ENCODE measurements around the gene ZNRF1.

The ZNRF1 gene

GRCh38 chr16:75074920-75075687, 76.3 kb downstream of the ZNRF1 start:
- Histone ChIP-seq H3K23ac (ENCODE audit: low read length) (no peak overlapping the region), H3K36me3 (ENCODE audit: control insufficient read depth in 1 of 2, insufficient read depth in 2 of 2, low read length in 2 of 2) (no peaks in the 10 kb centered on the region), H4K8ac (ENCODE audit: low read depth, low read length) (no peak overlapping the region), H3K14ac (ENCODE audit: low read length) (no peak overlapping the region), H2BK5ac (ENCODE audit: low read depth, low read length, poor library complexity) (no peak overlapping the region), H2BK120ac (ENCODE audit: insufficient read depth, low read length, poor library complexity) (no peak overlapping the region), H3K27me3 (ENCODE audit: insufficient read depth, low read length) (no peaks in the 10 kb centered on the region), H3K27ac (ENCODE audit: low read depth, low read length) (no peak overlapping the region), H3K18ac (ENCODE audit: low read length) (no peak overlapping the region), H2AFZ (ENCODE audit: insufficient read depth, low read length, poor library complexity) (no peak overlapping the region), H2AK5ac (ENCODE audit: low read length) (no peak overlapping the region), H3K4me2 (ENCODE audit: low read length) (no peak overlapping the region), H3K4ac (ENCODE audit: low read depth, low read length) (peak overlapping the region; percentile 35), H4K12ac (ENCODE audit: low read depth, low read length) (no peak overlapping the region), H3K79me1 (ENCODE audit: low read length) (no peaks in the 10 kb centered on the region), H2BK12ac (ENCODE audit: low read length) (no peak overlapping the region), H3K4me1 (ENCODE audit: control insufficient read depth in 1 of 2, insufficient read depth in 2 of 2, low read length in 2 of 2) (peaks cover 5 to 17% of the 10 kb centered on the region in 2 experiments), H3K79me2 (ENCODE audit: control insufficient read depth, insufficient read depth, low read length, poor library complexity) (peaks cover 2% of the 10 kb centered on the region), H3K9me3 (ENCODE audit: insufficient read depth, low read depth, low read length) (no peaks in the 10 kb centered on the region), H4K91ac (ENCODE audit: low read depth, low read length) (no peak overlapping the region), H3K9ac (ENCODE audit: low read length) (peak overlapping the region; percentile 48), H3K4me3 (ENCODE audit: low read depth, low read length) (no peak overlapping the region)
- no peak for DNase-seq
- WGBS (ENCODE audit: extremely low coverage, insufficient coverage, insufficient read length): no CpG with 5 or more reads among the region's 12 CpGs

DNA sequence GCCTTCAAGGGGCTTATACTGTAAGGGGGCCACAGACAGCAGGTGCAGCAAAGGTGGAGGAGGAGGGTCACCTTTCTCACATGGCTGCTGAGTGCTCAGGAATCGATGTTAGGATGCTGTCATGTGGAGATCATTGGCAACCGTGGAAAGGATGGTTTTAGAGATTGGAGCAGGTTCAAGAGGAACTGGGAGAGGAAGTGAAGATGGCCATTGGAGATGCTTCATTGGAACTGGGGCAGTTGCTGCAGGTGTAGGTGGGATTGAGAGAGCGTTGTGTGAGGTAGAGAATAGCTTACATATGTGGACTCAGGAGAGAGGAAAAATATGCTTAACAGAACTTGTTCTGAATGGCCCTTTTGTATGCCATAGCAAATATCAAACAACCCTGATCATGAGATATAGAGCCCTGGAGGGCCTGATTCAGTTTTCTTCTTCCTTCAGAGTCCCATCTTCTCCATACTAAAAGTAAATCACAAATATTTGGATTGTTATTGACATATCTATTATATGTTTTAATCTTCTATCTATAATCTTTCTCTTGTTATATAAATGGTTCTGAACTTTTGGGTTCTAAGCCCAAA, 77.0 kb downstream of the ZNRF1 start:
- Histone ChIP-seq H2AFZ (ENCODE audit: insufficient read depth, low read length, poor library complexity) (no peak overlapping the region), H3K18ac (ENCODE audit: low read length) (no peak overlapping the region), H2BK5ac (ENCODE audit: low read depth, low read length, poor library complexity) (no peak overlapping the region), H3K9me3 (ENCODE audit: insufficient read depth, low read depth, low read length) (no peaks in the 10 kb centered on the region), H3K9ac (ENCODE audit: low read length) (no peak overlapping the region), H4K91ac (ENCODE audit: low read depth, low read length) (no peak overlapping the region), H2AK5ac (ENCODE audit: low read length) (no peak overlapping the region), H3K4me3 (ENCODE audit: low read depth, low read length) (no peak overlapping the region), H3K4me2 (ENCODE audit: low read length) (no peak overlapping the region), H3K23ac (ENCODE audit: low read length) (no peak overlapping the region), H3K79me1 (ENCODE audit: low read length) (no peaks in the 10 kb centered on the region), H3K4ac (ENCODE audit: low read depth, low read length) (no peak overlapping the region), H2BK12ac (ENCODE audit: low read length) (no peak overlapping the region), H3K14ac (ENCODE audit: low read length) (no peak overlapping the region), H3K4me1 (ENCODE audit: control insufficient read depth in 1 of 2, insufficient read depth in 2 of 2, low read length in 2 of 2) (peaks cover 3 to 12% of the 10 kb centered on the region in 2 experiments), H3K27me3 (ENCODE audit: insufficient read depth, low read length) (no peaks in the 10 kb centered on the region), H4K12ac (ENCODE audit: low read depth, low read length) (no peak overlapping the region), H3K36me3 (ENCODE audit: control insufficient read depth in 1 of 2, insufficient read depth in 2 of 2, low read length in 2 of 2) (no peaks in the 10 kb centered on the region), H2BK120ac (ENCODE audit: insufficient read depth, low read length, poor library complexity) (no peak overlapping the region), H4K8ac (ENCODE audit: low read depth, low read length) (no peak overlapping the region), H3K27ac (ENCODE audit: low read depth, low read length) (no peak overlapping the region), H3K79me2 (ENCODE audit: control insufficient read depth, insufficient read depth, low read length, poor library complexity) (peaks cover 2% of the 10 kb centered on the region)
- WGBS (ENCODE audit: extremely low coverage, insufficient coverage, insufficient read length): no CpG with 5 or more reads among the region's 3 CpGs
- no peak for DNase-seq

DNA sequence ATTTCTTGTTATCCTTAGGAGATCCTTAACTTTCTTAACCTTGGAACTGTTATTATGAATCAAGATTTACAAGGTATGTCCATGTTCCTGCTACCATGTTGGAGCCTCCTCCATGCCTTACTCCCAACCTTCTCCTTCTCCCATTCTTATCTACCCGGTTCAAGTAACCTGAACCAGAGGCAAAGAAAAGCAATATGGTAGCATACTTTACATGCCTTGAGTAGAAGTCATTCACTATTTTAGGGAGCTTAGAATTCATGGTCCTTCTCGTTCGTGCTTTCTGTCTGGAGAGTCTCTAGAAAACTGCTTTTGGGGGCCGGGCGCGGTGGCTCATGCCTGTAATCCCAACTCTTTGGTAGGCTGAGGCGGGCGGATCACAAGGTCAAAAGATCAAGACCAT, 80.1 kb downstream of the ZNRF1 start:
- Histone ChIP-seq H4K8ac (ENCODE audit: low read depth, low read length) (no peak overlapping the region), H2AFZ (ENCODE audit: insufficient read depth, low read length, poor library complexity) (no peak overlapping the region), H3K4me3 (ENCODE audit: low read depth, low read length) (no peak overlapping the region), H3K27ac (ENCODE audit: low read depth, low read length) (no peak overlapping the region), H2AK5ac (ENCODE audit: low read length) (no peak overlapping the region), H3K27me3 (ENCODE audit: insufficient read depth, low read length) (no peaks in the 10 kb centered on the region), H3K4me1 (ENCODE audit: control insufficient read depth in 1 of 2, insufficient read depth in 2 of 2, low read length in 2 of 2) (peaks cover 0 to 8% of the 10 kb centered on the region in 2 experiments), H3K9me3 (ENCODE audit: insufficient read depth, low read depth, low read length) (peaks cover 2% of the 10 kb centered on the region), H3K14ac (ENCODE audit: low read length) (no peak overlapping the region), H3K79me1 (ENCODE audit: low read length) (no peaks in the 10 kb centered on the region), H3K4ac (ENCODE audit: low read depth, low read length) (no peak overlapping the region), H3K9ac (ENCODE audit: low read length) (no peak overlapping the region), H2BK5ac (ENCODE audit: low read depth, low read length, poor library complexity) (no peak overlapping the region), H3K18ac (ENCODE audit: low read length) (no peak overlapping the region), H3K36me3 (ENCODE audit: control insufficient read depth in 1 of 2, insufficient read depth in 2 of 2, low read length in 2 of 2) (no peaks in the 10 kb centered on the region), H2BK120ac (ENCODE audit: insufficient read depth, low read length, poor library complexity) (no peak overlapping the region), H4K91ac (ENCODE audit: low read depth, low read length) (no peak overlapping the region), H3K79me2 (ENCODE audit: control insufficient read depth, insufficient read depth, low read length, poor library complexity) (peaks cover 2% of the 10 kb centered on the region), H3K4me2 (ENCODE audit: low read length) (no peak overlapping the region), H4K12ac (ENCODE audit: low read depth, low read length) (no peak overlapping the region), H3K23ac (ENCODE audit: low read length) (no peak overlapping the region), H2BK12ac (ENCODE audit: low read length) (no peak overlapping the region)
- no CpG with 5 or more reads among the region's 8 CpGs for whole genome bisulfite sequencing (ENCODE audit: extremely low coverage, insufficient coverage, insufficient read length)
- peak in 1 of 2 donors; percentile 82 for DNase-seq

DNA sequence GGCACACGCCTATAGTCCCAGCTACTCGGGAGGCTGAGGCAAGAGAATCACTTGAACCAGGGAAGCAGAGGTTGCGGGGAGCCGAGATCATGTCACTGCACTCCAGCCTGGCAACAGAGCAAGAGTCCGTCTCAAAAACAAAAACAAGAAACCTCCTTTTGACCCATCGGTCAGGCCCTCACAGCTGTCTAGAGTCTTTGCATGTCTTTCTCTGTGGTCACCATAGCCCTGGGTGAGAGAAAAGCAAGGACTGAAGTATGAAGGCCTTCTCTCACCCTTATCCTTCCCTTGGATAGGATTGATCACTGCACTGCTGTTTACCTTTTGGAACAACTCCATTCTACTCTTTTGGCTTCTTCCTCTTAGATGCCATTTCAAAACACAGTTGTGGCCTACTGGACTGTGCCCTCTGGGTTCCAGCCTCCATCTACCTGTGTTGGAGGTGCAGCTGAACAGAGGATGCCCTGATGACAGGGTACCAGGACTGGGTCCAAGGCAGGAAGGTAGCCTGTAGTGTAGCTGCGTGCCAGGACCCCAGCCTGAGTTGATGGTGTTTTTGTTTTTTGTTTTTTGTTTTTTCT, 80.6 kb downstream of the ZNRF1 start:
- H2BK120ac ChIP-seq (ENCODE audit: insufficient read depth, low read length, poor library complexity): no peak overlapping the region
- H3K14ac ChIP-seq (ENCODE audit: low read length): no peak overlapping the region
- no peak overlapping the region for H2BK5ac ChIP-seq (ENCODE audit: low read depth, low read length, poor library complexity)
- H4K8ac ChIP-seq (ENCODE audit: low read depth, low read length): no peak overlapping the region
- H3K27ac ChIP-seq (ENCODE audit: low read depth, low read length): no peak overlapping the region
- peaks cover 2% of the 10 kb centered on the region for H3K9me3 ChIP-seq (ENCODE audit: insufficient read depth, low read depth, low read length)
- peak; percentile 84 to 89 for DNase-seq
- H3K27me3 ChIP-seq (ENCODE audit: insufficient read depth, low read length): no peaks in the 10 kb centered on the region
- no peak overlapping the region for H4K12ac ChIP-seq (ENCODE audit: low read depth, low read length)
- H2AFZ ChIP-seq (ENCODE audit: insufficient read depth, low read length, poor library complexity): no peak overlapping the region
- H3K9ac ChIP-seq (ENCODE audit: low read length): no peak overlapping the region
- no peak overlapping the region for H3K4me3 ChIP-seq (ENCODE audit: low read depth, low read length)
- H3K36me3 ChIP-seq (ENCODE audit: control insufficient read depth in 1 of 2, insufficient read depth in 2 of 2, low read length in 2 of 2): peaks cover 0 to under 1% of the 10 kb centered on the region in 2 experiments
- WGBS (ENCODE audit: extremely low coverage, insufficient coverage, insufficient read length): no CpG with 5 or more reads among the region's 7 CpGs
- H3K4ac ChIP-seq (ENCODE audit: low read depth, low read length): no peak overlapping the region
- H2BK12ac ChIP-seq (ENCODE audit: low read length): no peak overlapping the region
- no peak overlapping the region for H3K4me2 ChIP-seq (ENCODE audit: low read length)
- no peak overlapping the region for H3K23ac ChIP-seq (ENCODE audit: low read length)
- no peak overlapping the region for H3K18ac ChIP-seq (ENCODE audit: low read length)
- H2AK5ac ChIP-seq (ENCODE audit: low read length): no peak overlapping the region
- no peaks in the 10 kb centered on the region for H3K79me1 ChIP-seq (ENCODE audit: low read length)
- peaks cover 2% of the 10 kb centered on the region for H3K79me2 ChIP-seq (ENCODE audit: control insufficient read depth, insufficient read depth, low read length, poor library complexity)
- peaks cover 0 to 5% of the 10 kb centered on the region in 2 experiments for H3K4me1 ChIP-seq (ENCODE audit: control insufficient read depth in 1 of 2, insufficient read depth in 2 of 2, low read length in 2 of 2)
- no peak overlapping the region for H4K91ac ChIP-seq (ENCODE audit: low read depth, low read length)
